ENCODE data around the gene CPNE9. TPM values are rescaled to one million over a fixed set of nuclear protein-coding genes. Genes with fewer than 3 reads are reported as not detected.

CPNE9 gene
- total RNA-seq, 1 donor from 2014 or later = 0.16 TPM

GRCh38 chr3:9765865-9766264, 62.2 kb downstream of the CPNE9 start:
- H3K27ac ChIP-seq (replicated peaks) = no peak overlapping the region
- no peaks in the 10 kb centered on the region for H3K9me3 ChIP-seq (replicated peaks)
- no peaks in the 10 kb centered on the region for H3K27me3 ChIP-seq (ENCODE audit: low read depth)
- peaks cover 46% of the 10 kb centered on the region for H3K4me1 ChIP-seq
- no peak for DNase-seq
- peaks cover 43% of the 10 kb centered on the region for H3K36me3 ChIP-seq
- no peak overlapping the region for H3K4me3 ChIP-seq
- intact Hi-C loops (cut with micrococcal nuclease) = no loop called here
- TF ChIP-seq, protein P1, sequence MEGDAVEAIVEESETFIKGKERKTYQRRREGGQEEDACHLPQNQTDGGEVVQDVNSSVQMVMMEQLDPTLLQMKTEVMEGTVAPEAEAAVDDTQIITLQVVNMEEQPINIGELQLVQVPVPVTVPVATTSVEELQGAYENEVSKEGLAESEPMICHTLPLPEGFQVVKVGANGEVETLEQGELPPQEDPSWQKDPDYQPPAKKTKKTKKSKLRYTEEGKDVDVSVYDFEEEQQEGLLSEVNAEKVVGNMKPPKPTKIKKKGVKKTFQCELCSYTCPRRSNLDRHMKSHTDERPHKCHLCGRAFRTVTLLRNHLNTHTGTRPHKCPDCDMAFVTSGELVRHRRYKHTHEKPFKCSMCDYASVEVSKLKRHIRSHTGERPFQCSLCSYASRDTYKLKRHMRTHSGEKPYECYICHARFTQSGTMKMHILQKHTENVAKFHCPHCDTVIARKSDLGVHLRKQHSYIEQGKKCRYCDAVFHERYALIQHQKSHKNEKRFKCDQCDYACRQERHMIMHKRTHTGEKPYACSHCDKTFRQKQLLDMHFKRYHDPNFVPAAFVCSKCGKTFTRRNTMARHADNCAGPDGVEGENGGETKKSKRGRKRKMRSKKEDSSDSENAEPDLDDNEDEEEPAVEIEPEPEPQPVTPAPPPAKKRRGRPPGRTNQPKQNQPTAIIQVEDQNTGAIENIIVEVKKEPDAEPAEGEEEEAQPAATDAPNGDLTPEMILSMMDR (IDR thresholded peaks at IDR 0.05; ENCODE audit: borderline replicate concordance) = no peak

DNA sequence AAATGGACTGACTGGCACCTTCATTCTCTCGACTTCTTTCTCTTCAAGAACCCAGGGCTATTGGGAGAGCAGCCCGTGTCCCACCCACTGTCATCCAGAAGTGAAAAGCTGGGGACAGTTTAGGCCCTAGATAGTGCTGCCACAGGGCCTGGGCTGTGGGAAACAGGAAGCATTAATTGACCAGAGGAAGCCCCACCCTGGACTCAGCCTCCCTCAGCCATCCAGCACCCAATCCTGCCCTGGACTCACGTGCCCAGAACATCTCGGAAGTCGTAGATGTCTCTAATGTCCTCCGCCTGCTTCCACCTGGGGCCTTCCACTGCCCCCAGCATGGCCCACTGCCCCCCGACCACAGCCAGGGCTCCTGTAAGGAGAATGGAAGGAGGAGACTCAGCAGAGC, 63.8 kb downstream of the CPNE9 start:
- no peak overlapping the region for H3K4me3 ChIP-seq
- peaks cover 47% of the 10 kb centered on the region for H3K4me1 ChIP-seq
- H3K9me3 ChIP-seq (replicated peaks) = no peaks in the 10 kb centered on the region
- H3K36me3 ChIP-seq = peaks cover 29% of the 10 kb centered on the region
- intact Hi-C loops (cut with micrococcal nuclease) = no loop called here
- TF ChIP-seq, protein P1 (IDR thresholded peaks at IDR 0.05; ENCODE audit: borderline replicate concordance) = no peak
- peak; percentile 44 for DNase-seq
- H3K27ac ChIP-seq (replicated peaks) = peak overlapping the region; percentile 80
- no peaks in the 10 kb centered on the region for H3K27me3 ChIP-seq (ENCODE audit: low read depth)

DNA sequence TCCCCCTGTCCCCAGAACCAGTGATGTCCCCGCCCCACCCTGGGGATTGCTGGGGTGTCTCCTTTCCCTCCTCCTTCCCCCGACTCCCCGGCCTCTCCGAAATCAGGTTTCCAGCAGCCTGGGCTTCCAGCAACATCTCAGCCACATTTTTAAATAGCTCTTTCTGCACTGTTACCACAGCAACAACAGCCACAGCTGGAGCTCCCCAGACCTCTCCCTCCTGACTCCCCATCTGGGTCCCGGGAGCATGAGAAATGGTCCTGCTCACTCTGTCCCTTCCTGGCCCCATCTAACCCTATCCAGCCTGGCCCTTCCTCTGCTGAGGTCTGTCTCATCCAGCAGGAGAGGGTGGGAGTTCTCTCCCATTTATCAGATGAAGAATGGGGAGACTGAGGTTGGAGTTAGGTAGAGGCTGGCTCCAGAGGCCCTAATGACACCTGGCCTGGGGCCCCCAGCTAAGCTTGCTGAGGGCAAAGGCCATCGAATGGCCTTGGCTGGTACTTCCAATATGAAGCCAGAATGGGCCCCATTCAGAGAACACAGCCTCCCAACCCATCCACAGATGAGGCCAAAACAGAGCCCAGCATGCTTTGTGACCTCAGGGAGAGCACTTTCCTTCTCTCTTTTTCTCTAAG, 64.6 kb downstream of the CPNE9 start:
- TF ChIP-seq, protein P1 (IDR thresholded peaks at IDR 0.05; ENCODE audit: borderline replicate concordance) = no peak
- Histone ChIP-seq H3K4me1 (peaks cover 47% of the 10 kb centered on the region), H3K27ac (replicated peaks) (peak overlapping the region; percentile 80), H3K9me3 (replicated peaks) (no peaks in the 10 kb centered on the region), H3K4me3 (peak overlapping the region; percentile 82), H3K27me3 (ENCODE audit: low read depth) (no peaks in the 10 kb centered on the region), H3K36me3 (peaks cover 22% of the 10 kb centered on the region)
- intact Hi-C loops (cut with micrococcal nuclease) = no loop called here
- no peak for DNase-seq

GRCh38 chr3:9769012-9769411, 65.4 kb downstream of the CPNE9 start:
- TF ChIP-seq, protein P1 (IDR thresholded peaks at IDR 0.05; ENCODE audit: borderline replicate concordance) = no peak
- peaks cover 16% of the 10 kb centered on the region for H3K36me3 ChIP-seq
- no peaks in the 10 kb centered on the region for H3K27me3 ChIP-seq (ENCODE audit: low read depth)
- no peak for DNase-seq
- peak overlapping the region; percentile 82 for H3K4me3 ChIP-seq
- peak overlapping the region; percentile 80 for H3K27ac ChIP-seq (replicated peaks)
- intact Hi-C loops (cut with micrococcal nuclease) = no loop called here
- H3K9me3 ChIP-seq (replicated peaks) = no peaks in the 10 kb centered on the region
- peaks cover 47% of the 10 kb centered on the region for H3K4me1 ChIP-seq

DNA sequence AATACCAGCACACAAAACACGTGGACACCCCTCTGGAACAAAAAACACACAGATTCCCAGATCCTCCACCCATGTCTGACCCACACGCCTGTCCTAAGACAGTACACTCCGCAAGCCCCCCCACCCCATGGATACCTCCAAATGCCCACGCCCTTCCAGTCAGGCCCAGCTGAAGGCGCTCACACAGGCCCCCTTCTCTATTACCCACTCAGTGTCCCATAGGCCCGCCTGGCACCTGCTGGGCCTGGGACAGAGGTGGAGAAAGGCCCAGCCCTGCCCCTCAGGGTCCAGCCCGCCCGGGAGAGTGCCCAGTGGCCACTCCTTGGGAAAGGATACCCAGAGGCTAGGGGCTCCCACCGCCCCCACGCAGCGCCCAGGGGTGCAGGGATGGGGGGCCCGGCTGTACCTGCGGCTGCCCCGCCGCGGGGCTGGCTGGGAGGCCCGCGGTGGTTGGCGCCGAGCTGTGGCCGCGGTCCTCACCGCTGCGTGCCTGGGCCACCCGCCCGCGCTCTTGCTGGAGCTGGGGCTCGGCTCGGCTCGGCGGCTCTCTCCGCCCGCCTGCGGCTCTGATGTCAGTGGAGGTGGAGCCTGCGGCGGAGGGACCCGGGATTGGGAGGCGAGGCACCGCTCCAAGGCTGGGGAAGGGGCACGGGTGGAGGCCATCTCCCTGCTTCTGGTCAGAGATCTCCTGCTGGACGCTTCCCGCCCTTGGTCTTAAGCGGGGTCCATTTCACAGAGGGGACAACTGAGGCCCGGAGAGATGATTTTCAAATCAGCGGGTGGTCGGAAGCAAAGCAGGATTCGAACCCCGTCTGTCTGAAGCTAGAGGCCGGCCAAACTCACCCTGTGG, 66.0 kb downstream of the CPNE9 start, which contains the start of gene CAMK1:
Gene CAMK1 (minus strand): TSS at position 522 of the 850 bp plus-strand sequence. CDS start 2,198 bp downstream, outside the sequence.
- TF ChIP-seq, protein P1 (IDR thresholded peaks at IDR 0.05; ENCODE audit: borderline replicate concordance) = no peak
- intact Hi-C loops (cut with micrococcal nuclease) = no loop called here
- Histone ChIP-seq H3K4me3 (peak within 1 kb of the TSS; percentile 82), H3K9me3 (replicated peaks) (no peaks in the 10 kb centered on the region), H3K27ac (replicated peaks) (peak within 1 kb of the TSS; percentile 80), H3K36me3 (peaks cover 12% of the 10 kb centered on the region), H3K27me3 (ENCODE audit: low read depth) (no peaks in the 10 kb centered on the region), H3K4me1 (peaks cover 47% of the 10 kb centered on the region)
- DNase-seq = peak; percentile 88

All from left ventricle myocardium inferior (tissue), 1 donor.